Measurements from ENCODE around the gene RGN.
A peak's percentile ranks its signal among the peaks of the same experiment; 100 is the strongest.

DNA sequence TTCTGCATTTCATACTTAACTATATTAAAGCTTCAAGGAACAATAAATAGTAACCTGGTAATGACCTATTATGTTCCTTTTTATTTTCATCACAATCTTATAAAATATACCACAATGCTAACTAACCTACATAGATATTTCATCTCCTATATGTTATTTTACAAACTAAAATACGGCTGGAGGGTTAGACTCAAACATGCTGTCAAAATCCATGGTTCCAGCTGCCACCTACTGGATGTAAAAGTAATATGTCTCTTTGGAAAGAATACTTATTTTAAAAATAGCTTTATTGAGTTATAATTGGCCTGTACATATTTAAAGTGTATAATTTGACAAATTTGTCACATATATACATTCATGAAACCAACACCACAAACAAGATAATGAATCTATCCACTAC, 15.0 kb downstream of the RGN start:
- TF ChIP-seq, protein P1, sequence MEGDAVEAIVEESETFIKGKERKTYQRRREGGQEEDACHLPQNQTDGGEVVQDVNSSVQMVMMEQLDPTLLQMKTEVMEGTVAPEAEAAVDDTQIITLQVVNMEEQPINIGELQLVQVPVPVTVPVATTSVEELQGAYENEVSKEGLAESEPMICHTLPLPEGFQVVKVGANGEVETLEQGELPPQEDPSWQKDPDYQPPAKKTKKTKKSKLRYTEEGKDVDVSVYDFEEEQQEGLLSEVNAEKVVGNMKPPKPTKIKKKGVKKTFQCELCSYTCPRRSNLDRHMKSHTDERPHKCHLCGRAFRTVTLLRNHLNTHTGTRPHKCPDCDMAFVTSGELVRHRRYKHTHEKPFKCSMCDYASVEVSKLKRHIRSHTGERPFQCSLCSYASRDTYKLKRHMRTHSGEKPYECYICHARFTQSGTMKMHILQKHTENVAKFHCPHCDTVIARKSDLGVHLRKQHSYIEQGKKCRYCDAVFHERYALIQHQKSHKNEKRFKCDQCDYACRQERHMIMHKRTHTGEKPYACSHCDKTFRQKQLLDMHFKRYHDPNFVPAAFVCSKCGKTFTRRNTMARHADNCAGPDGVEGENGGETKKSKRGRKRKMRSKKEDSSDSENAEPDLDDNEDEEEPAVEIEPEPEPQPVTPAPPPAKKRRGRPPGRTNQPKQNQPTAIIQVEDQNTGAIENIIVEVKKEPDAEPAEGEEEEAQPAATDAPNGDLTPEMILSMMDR (IDR thresholded peaks at IDR 0.05), result peak in 10 of 12 donors; percentile 10 to 53 (median 36)
- no peak for TF ChIP-seq POLR2A (IDR thresholded peaks at IDR 0.05)

Measured in heart left ventricle (tissue), 13 donors.